HepG2 (cell line): ENCODE results near the gene TMF1. TPM values are rescaled to one million over a fixed set of nuclear protein-coding genes. Genes with fewer than 3 reads are reported as not detected.
A peak's percentile ranks its signal among the peaks of the same experiment; 100 is the strongest.

Experiments used
- BCL6 ChIP-seq: IDR thresholded peaks from 2 replicates; pipeline ENCODE4 v1.6.1; 2016; ENCODE audit warnings: missing genetic modification reagents, missing compliant biosample characterization
- HMGA1 ChIP-seq: sonication (generic); formaldehyde crosslinking; conservative IDR thresholded peaks from 2 replicates; pipeline ENCODE4 v1.4.0; 2020; ENCODE audit warnings: missing genetic modification reagents
- MTA3 ChIP-seq: sonication (generic); formaldehyde crosslinking; IDR thresholded peaks from 2 replicates; pipeline ENCODE4 v1.4.0; 2020; ENCODE audit warnings: missing genetic modification reagents
- NFE2 ChIP-seq: sonication (generic); formaldehyde crosslinking; IDR thresholded peaks from 2 replicates; pipeline ENCODE4 v1.4.0; 2020; ENCODE audit warnings: missing genetic modification reagents
- PHF20 ChIP-seq: sonication (generic); formaldehyde crosslinking; IDR thresholded peaks from 2 replicates; pipeline ENCODE4 v1.5.0; 2020; ENCODE audit warnings: mild to moderate bottlenecking, missing genetic modification reagents
- PPARG ChIP-seq: conservative IDR thresholded peaks from 2 replicates; pipeline ENCODE4 v1.6.1; 2016; ENCODE audit warnings: missing biosample characterization, missing genetic modification reagents
- SIX1 ChIP-seq: sonication (generic); formaldehyde crosslinking; IDR thresholded peaks from 2 replicates; pipeline ENCODE4 v1.4.0; 2020; ENCODE audit warnings: missing genetic modification reagents, borderline replicate concordance
- SRSF9 ChIP-seq: fragments of 200-400 bp; formaldehyde crosslinking; IDR thresholded peaks from 2 replicates; pipeline ENCODE4 v1.6.1; 2018; ENCODE audit warnings: borderline replicate concordance, mild to moderate bottlenecking, low read depth, low read length; ENCODE audit not compliant: insufficient read depth, poor library complexity, severe bottlenecking
- ZBTB8A ChIP-seq: sonication (generic); formaldehyde crosslinking; IDR thresholded peaks from 2 replicates; pipeline ENCODE4 v1.4.0; 2020; ENCODE audit warnings: mild to moderate bottlenecking, low read depth, missing genetic modification reagents, borderline replicate concordance
- ZNF224 ChIP-seq: sonication (generic); formaldehyde crosslinking; IDR thresholded peaks from 2 replicates; pipeline ENCODE4 v1.5.0; 2020; ENCODE audit warnings: mild to moderate bottlenecking, missing genetic modification reagents
- ZNF430 ChIP-seq: sonication (generic); formaldehyde crosslinking; IDR thresholded peaks from 2 replicates; pipeline ENCODE4 v1.9.0; 2021; ENCODE audit warnings: mild to moderate bottlenecking, missing genetic modification reagents
- ZNF546 ChIP-seq: sonication (generic); formaldehyde crosslinking; conservative IDR thresholded peaks from 2 replicates; pipeline ENCODE4 v1.8.1; 2023; ENCODE audit warnings: mild to moderate bottlenecking, missing genetic modification reagents
- ZNF572 ChIP-seq: sonication (generic); formaldehyde crosslinking; IDR thresholded peaks from 2 replicates; pipeline ENCODE4 v1.5.1; 2020; ENCODE audit warnings: mild to moderate bottlenecking, missing genetic modification reagents
- polyA plus RNA-seq, 8 experiments: library from polyadenylated mRNA; depleted of rRNA in 3 of 8; stranded (reverse) in 7 of 8; unstranded in 1 of 8; fragments of >200 nt; fragmentation: Illumina TruSeq in 4 of 8; extraction: Trizol in 4 of 8; gene quantifications; 2 replicates each; pipeline versions ENCODE4 v1.2.1 to v1.2.3, GENCODE V29; 2011 to 2016; ENCODE audit warnings: low read depth in 4 of 8, missing spikeins in 1 of 8, mixed read lengths in 1 of 8; ENCODE audit not compliant: insufficient read depth in 1 of 8
- total RNA-seq, 5 experiments: library from RNA; depleted of rRNA; stranded (reverse); fragments of >200 nt; fragmentation: Illumina TruSeq; extraction: Trizol; gene quantifications; 2 replicates each; pipeline ENCODE4 v1.2.3, GENCODE V29; 2016; ENCODE audit warnings: low read depth in 1 of 5
- TF ChIP-seq, protein P1 (sequence below): sonication (generic); formaldehyde crosslinking; IDR thresholded peaks from 2 replicates; pipeline ENCODE4 v1.4.0; 2020; ENCODE audit warnings: low read depth, mild to moderate bottlenecking, missing genetic modification reagents
- TF ChIP-seq, protein P2 (sequence below): sonication (generic); formaldehyde crosslinking; IDR thresholded peaks from 2 replicates; pipeline ENCODE4 v1.8.0; 2022; ENCODE audit warnings: mild to moderate bottlenecking, missing genetic modification reagents
- TF ChIP-seq, protein P3 (sequence below): sonication (generic); formaldehyde crosslinking; IDR thresholded peaks from 2 replicates; pipeline ENCODE4 v1.8.1; 2022; ENCODE audit warnings: mild to moderate bottlenecking, missing genetic modification reagents
- TF ChIP-seq, protein P4 (sequence below): sonication (generic); formaldehyde crosslinking; IDR thresholded peaks from 2 replicates; pipeline ENCODE4 v1.4.0; 2020; ENCODE audit warnings: missing genetic modification reagents, borderline replicate concordance
- TF ChIP-seq, protein P5 (sequence below): sonication (generic); formaldehyde crosslinking; IDR thresholded peaks from 2 replicates; pipeline ENCODE4 v1.4.0; 2020; ENCODE audit warnings: mild to moderate bottlenecking, missing genetic modification reagents
- TF ChIP-seq, protein P6 (sequence below): sonication (generic); formaldehyde crosslinking; IDR thresholded peaks from 2 replicates; pipeline ENCODE4 v1.4.0; 2020; ENCODE audit warnings: mild to moderate bottlenecking, missing genetic modification reagents, borderline replicate concordance

The TMF1 gene
- total and polyA plus RNA-seq, 2 of the 13 experiments (the other 11 are each of a cell fraction or from before 2014, with no cell fraction given): 12.1 to 38.4 TPM

DNA sequence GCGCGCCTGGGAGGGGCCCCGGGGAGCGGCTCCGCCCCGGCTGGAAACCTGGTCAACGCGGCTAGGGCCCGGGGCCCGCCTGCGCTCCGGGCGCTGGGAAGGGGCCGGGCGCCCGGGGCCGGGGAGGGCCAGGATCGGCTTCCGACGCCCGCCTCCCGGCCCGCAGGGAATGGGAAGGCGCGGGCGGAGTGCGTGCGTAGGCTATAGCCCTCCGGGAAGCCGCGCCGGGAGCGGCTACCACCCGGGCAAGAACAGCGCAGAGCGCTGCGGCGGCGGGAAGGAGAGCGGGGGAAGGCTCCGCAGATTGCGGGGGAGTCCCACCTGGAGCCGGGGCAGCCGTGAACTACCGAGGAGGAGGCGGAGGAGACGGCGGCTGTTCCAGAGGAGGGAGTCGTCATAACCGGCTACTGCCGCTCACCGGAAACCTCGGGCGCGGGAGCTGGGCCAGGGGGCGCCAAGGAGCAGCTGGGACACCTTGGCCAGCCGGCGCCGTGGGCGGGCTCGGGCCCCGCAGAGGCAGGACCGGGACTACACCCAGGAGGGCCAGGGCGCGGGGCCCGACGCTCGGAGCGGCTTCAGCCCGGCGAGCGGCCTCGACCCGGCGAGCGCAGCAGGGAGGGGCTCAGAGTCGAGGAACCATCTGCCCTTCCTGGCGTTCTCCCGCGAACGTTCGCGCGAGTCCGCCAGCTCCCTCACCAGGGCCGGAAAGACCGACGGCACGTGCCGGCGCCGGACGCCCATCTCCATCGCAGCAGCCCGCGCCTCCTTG, 38.7 kb downstream of the TMF1 start, which contains the start of gene EOGT (continued):
- TF ChIP-seq ZNF546 (CRISPR knock-in tag) (no peak), PHF20 (CRISPR knock-in tag) (peak; percentile 74), ZNF430 (no peak; the same call in 1 of the 2 replicates), MTA3 (no peak), ZNF572 (CRISPR knock-in tag) (no peak), PPARG (CRISPR knock-in tag) (no peak), SRSF9 (no peak), ZNF224 (CRISPR knock-in tag) (peak; percentile 27; the same call in 1 of the 2 replicates), NFE2 (CRISPR knock-in tag) (no peak), SIX1 (CRISPR knock-in tag) (no peak), ZBTB8A (no peak), BCL6 (CRISPR knock-in tag) (no peak), HMGA1 (no peak)
- TF ChIP-seq, protein P1, sequence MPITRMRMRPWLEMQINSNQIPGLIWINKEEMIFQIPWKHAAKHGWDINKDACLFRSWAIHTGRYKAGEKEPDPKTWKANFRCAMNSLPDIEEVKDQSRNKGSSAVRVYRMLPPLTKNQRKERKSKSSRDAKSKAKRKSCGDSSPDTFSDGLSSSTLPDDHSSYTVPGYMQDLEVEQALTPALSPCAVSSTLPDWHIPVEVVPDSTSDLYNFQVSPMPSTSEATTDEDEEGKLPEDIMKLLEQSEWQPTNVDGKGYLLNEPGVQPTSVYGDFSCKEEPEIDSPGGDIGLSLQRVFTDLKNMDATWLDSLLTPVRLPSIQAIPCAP: no peak
- TF ChIP-seq, protein P2, sequence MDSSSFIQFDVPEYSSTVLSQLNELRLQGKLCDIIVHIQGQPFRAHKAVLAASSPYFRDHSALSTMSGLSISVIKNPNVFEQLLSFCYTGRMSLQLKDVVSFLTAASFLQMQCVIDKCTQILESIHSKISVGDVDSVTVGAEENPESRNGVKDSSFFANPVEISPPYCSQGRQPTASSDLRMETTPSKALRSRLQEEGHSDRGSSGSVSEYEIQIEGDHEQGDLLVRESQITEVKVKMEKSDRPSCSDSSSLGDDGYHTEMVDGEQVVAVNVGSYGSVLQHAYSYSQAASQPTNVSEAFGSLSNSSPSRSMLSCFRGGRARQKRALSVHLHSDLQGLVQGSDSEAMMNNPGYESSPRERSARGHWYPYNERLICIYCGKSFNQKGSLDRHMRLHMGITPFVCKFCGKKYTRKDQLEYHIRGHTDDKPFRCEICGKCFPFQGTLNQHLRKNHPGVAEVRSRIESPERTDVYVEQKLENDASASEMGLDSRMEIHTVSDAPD (CRISPR knock-in tag): 0 out of 2 replicates have a peak, but pooled peaks have one; percentile 13
- TF ChIP-seq, protein P3, sequence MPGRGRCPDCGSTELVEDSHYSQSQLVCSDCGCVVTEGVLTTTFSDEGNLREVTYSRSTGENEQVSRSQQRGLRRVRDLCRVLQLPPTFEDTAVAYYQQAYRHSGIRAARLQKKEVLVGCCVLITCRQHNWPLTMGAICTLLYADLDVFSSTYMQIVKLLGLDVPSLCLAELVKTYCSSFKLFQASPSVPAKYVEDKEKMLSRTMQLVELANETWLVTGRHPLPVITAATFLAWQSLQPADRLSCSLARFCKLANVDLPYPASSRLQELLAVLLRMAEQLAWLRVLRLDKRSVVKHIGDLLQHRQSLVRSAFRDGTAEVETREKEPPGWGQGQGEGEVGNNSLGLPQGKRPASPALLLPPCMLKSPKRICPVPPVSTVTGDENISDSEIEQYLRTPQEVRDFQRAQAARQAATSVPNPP (CRISPR knock-in tag): no peak; the same call in 1 of the 2 replicates
- TF ChIP-seq, protein P4, sequence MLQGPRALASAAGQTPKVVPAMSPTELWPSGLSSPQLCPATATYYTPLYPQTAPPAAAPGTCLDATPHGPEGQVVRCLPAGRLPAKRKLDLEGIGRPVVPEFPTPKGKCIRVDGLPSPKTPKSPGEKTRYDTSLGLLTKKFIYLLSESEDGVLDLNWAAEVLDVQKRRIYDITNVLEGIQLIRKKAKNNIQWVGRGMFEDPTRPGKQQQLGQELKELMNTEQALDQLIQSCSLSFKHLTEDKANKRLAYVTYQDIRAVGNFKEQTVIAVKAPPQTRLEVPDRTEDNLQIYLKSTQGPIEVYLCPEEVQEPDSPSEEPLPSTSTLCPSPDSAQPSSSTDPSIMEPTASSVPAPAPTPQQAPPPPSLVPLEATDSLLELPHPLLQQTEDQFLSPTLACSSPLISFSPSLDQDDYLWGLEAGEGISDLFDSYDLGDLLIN (CRISPR knock-in tag): no peak
- TF ChIP-seq, protein P5, sequence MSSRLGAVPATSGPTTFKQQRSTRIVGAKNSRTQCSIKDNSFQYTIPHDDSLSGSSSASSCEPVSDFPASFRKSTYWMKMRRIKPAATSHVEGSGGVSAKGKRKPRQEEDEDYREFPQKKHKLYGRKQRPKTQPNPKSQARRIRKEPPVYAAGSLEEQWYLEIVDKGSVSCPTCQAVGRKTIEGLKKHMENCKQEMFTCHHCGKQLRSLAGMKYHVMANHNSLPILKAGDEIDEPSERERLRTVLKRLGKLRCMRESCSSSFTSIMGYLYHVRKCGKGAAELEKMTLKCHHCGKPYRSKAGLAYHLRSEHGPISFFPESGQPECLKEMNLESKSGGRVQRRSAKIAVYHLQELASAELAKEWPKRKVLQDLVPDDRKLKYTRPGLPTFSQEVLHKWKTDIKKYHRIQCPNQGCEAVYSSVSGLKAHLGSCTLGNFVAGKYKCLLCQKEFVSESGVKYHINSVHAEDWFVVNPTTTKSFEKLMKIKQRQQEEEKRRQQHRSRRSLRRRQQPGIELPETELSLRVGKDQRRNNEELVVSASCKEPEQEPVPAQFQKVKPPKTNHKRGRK (CRISPR knock-in tag): no peak
- TF ChIP-seq, protein P6, sequence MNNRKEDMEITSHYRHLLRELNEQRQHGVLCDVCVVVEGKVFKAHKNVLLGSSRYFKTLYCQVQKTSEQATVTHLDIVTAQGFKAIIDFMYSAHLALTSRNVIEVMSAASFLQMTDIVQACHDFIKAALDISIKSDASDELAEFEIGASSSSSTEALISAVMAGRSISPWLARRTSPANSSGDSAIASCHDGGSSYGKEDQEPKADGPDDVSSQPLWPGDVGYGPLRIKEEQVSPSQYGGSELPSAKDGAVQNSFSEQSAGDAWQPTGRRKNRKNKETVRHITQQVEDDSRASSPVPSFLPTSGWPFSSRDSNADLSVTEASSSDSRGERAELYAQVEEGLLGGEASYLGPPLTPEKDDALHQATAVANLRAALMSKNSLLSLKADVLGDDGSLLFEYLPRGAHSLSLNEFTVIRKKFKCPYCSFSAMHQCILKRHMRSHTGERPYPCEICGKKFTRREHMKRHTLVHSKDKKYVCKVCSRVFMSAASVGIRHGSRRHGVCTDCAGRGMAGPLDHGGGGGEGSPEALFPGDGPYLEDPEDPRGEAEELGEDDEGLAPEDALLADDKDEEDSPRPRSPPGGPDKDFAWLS (CRISPR knock-in tag): no peak
